ENCODE measurements around the gene COPB1. TPM values are rescaled to one million over a fixed set of nuclear protein-coding genes. Genes with fewer than 3 reads are reported as not detected.
A peak's percentile ranks its signal among the peaks of the same experiment; 100 is the strongest.

The COPB1 gene
- total RNA-seq, 1 donor from 2014 or later, result 93.9 TPM

DNA sequence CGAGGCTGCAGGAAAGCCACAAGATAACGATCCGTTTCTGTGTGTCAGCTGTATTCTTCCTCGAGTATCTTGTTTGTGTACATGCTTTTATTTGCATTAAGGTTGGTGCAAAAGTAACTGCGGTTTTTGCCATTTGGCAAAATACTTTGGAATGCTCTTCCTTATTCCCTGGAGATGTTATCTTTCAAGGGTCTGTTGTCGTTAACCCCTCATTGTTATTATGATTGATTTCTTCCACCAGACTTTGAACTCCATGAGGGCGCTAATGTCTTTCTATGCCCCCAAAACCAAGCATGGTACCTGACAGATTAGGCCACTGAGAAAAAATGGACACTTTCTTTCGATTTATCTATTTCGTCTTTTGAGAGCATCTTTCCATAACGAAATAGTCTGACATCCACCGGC lies 21.1 kb upstream of the COPB1 start:
- H3K9me3 Mint-ChIP-seq, result no peaks in the 10 kb centered on the region
- H3K4me3 Mint-ChIP-seq, result peak overlapping the region; percentile 94
- no peak for DNase-seq (ENCODE audit: low read depth, low spot score)
- no peak for TF ChIP-seq CTCF (conservative IDR thresholded peaks at IDR 0.05)
- peaks cover 4% of the 10 kb centered on the region for H3K36me3 Mint-ChIP-seq (ENCODE audit: low read depth)
- H3K4me1 Mint-ChIP-seq, result peaks cover 20% of the 10 kb centered on the region
- no peaks in the 10 kb centered on the region for H3K27me3 Mint-ChIP-seq (ENCODE audit: low read depth)
- H3K27ac Mint-ChIP-seq (ENCODE audit: unreplicated experiment), result peak overlapping the region; percentile 98

DNA sequence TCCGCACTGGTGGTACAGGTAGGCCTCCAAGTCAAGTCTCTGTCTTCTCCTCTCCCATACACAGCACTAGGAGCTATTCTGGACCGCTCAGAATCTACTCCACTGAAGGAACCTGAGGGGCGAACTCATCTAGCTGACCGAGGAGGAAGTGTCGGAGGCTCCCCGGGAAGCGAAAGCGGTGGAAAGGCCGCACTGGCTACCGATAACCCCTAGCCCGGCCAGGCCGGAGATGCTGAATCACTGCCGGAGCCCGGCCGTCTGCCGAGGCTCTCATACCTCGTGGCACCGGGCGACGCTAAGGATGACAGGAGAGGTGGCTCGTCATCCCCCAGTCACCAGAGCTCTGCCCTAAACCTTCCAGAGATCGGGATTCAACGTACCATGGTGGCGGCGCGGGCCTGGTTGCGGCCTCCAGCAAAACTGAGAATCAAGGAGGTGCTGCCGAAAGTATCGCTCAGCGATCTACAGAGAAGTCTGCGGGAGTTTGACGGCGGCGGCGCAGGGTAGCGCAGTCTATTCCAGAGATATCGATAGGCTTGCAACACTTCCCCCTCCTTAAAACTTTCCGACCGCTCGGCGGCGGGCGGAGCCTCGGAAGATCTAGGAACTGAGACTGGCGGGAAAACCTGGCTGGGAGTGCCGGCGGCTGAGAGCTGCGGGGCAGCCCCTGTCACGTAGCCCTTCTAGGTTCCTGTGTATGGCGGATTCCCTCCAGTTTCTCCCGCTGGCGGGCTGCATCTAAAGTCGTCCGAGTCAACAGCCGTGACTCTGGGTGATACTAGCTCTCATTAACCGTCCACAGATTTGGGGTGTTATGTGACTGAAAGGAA lies 20.5 kb upstream of the COPB1 start, which contains the start of gene PSMA1:
TSS of gene PSMA1 (minus strand) at position 470 of the 830 bp plus-strand sequence. CDS start at position 383, 87 bp downstream.
- Mint-ChIP-seq H3K36me3 (ENCODE audit: low read depth) (peaks cover 4% of the 10 kb centered on the region), H3K27ac (ENCODE audit: unreplicated experiment) (peak within 1 kb of the TSS; percentile 98), H3K4me3 (peak within 1 kb of the TSS; percentile 94), H3K27me3 (ENCODE audit: low read depth) (no peaks in the 10 kb centered on the region), H3K9me3 (no peaks in the 10 kb centered on the region), H3K4me1 (peaks cover 20% of the 10 kb centered on the region)
- peak; percentile 85 for DNase-seq (ENCODE audit: low read depth, low spot score)
- peak; percentile 34 for TF ChIP-seq CTCF (conservative IDR thresholded peaks at IDR 0.05)

- Mint-ChIP-seq H3K9me3 (no peaks in the 10 kb centered on the region), H3K27ac (ENCODE audit: unreplicated experiment) (peak overlapping the region; percentile 98), H3K4me3 (peak overlapping the region; percentile 94), H3K36me3 (ENCODE audit: low read depth) (peaks cover 4% of the 10 kb centered on the region), H3K27me3 (ENCODE audit: low read depth) (no peaks in the 10 kb centered on the region), H3K4me1 (peaks cover 20% of the 10 kb centered on the region)
- no peak for DNase-seq (ENCODE audit: low read depth, low spot score)
- no peak for TF ChIP-seq CTCF (conservative IDR thresholded peaks at IDR 0.05)
Observed at GRCh38 chr11:14519597-14519916, 19.9 kb upstream of the COPB1 start.

DNA sequence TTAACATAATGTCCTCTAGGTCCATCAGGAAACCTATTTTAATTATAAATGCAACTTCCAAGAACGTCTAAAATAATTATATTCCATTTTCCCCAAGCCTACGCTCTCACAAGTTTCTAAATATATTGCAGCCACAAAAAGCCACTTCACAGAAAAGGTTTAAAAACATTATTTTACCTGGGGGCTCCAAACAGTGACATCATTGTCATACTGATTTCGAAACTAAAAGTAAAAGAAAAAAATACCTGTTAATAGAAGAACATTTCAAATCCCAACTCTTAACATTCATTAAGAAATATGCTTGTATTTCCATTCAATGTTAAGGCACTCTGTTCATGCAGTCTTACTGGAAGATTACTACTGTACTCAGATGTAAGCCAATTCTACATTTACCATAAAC lies 19.2 kb upstream of the COPB1 start:
- no peaks in the 10 kb centered on the region for H3K27me3 Mint-ChIP-seq (ENCODE audit: low read depth)
- H3K9me3 Mint-ChIP-seq, result no peaks in the 10 kb centered on the region
- H3K27ac Mint-ChIP-seq (ENCODE audit: unreplicated experiment), result no peak overlapping the region
- H3K4me3 Mint-ChIP-seq, result peak overlapping the region; percentile 94
- peaks cover 4% of the 10 kb centered on the region for H3K36me3 Mint-ChIP-seq (ENCODE audit: low read depth)
- no peak for DNase-seq (ENCODE audit: low read depth, low spot score)
- H3K4me1 Mint-ChIP-seq, result peaks cover 20% of the 10 kb centered on the region
- no peak for TF ChIP-seq CTCF (conservative IDR thresholded peaks at IDR 0.05)

DNA sequence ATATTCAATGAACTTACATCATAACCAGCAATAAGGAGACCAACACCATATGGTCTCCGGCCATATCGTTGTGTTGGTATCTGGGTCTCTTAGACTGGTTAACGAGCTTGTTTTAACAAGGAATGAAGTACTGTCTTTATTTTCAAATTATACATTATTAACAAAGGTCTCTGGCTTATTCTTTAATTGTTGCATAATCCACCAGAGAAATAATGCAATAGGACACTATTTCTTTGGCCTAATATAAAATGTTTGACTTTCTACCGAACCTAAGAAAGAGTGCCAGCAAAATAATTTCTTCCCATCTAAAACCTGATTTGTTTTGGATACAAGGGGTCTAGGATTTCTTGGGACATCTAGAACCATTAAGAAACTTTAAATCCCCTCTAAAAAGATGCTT lies 14.2 kb upstream of the COPB1 start:
- H3K9me3 Mint-ChIP-seq, result no peaks in the 10 kb centered on the region
- no peak overlapping the region for H3K4me3 Mint-ChIP-seq
- peaks cover 24% of the 10 kb centered on the region for H3K36me3 Mint-ChIP-seq (ENCODE audit: low read depth)
- H3K27me3 Mint-ChIP-seq (ENCODE audit: low read depth), result no peaks in the 10 kb centered on the region
- TF ChIP-seq CTCF (conservative IDR thresholded peaks at IDR 0.05), result no peak
- DNase-seq (ENCODE audit: low read depth, low spot score), result no peak
- peaks cover 5% of the 10 kb centered on the region for H3K4me1 Mint-ChIP-seq
- H3K27ac Mint-ChIP-seq (ENCODE audit: unreplicated experiment), result no peak overlapping the region

Measured in neural crest cell (in vitro differentiated cells).